OCI-LY7 (cell line): ENCODE data around the gene CIC. TPM values are rescaled to one million over a fixed set of nuclear protein-coding genes. Genes with fewer than 3 reads are reported as not detected.
"Not testable (repeated sequence)": the region's sequence is repeated elsewhere in the genome, so short reads cannot be mapped to it uniquely, and the experiment has no call there.

Experiments used
- BruUV-seq: library from RNA; stranded (reverse); fragments of 400-500 nt; replicated peaks from 2 replicates; lab custom pipeline; 2021; lab: Mats Ljungman, UMichigan
- CTCF ChIA-PET: fragments of 300-600 bp; sonication (Branson Sonifier 250); formaldehyde crosslinking; loops from one replicate; lab custom pipeline; 2022; ENCODE audit warnings: antibody characterized with exemption; ENCODE audit not compliant: unreplicated experiment; lab: Charles Lee
- POLR2A ChIA-PET: fragments of 300-600 bp; sonication (Branson Sonifier 250); formaldehyde crosslinking; loops from one replicate; lab custom pipeline; 2022; ENCODE audit warnings: antibody characterized with exemption; lab: Charles Lee
- DNase-seq: peaks from one replicate; pipeline ENCODE4 v3.0.0-alpha.2; 2015; ENCODE audit warnings: low spot score
- H2AFZ ChIP-seq: fragments of 200-600 bp; sonication (generic), shearing (Covaris generic); 2 replicates; pipeline ENCODE4 v1.6.1; 2014; ENCODE audit warnings: mild to moderate bottlenecking, antibody characterized with exemption, low read length, moderate library complexity
- H3K27ac ChIP-seq: fragments of 200-600 bp; sonication (generic); 2 replicates; pipeline ENCODE4 v1.5.1; 2014; ENCODE audit warnings: mixed run types, low read depth, mild to moderate bottlenecking, moderate library complexity, low read length, inconsistent platforms; ENCODE audit not compliant: poor library complexity, severe bottlenecking
- H3K36me3 ChIP-seq: fragments of 200-600 bp; sonication (generic); 2 replicates; pipeline ENCODE4 v1.6.1; 2014; ENCODE audit warnings: mild to moderate bottlenecking, antibody characterized with exemption, low read length, moderate library complexity, mixed read lengths; ENCODE audit not compliant: insufficient read depth
- H3K4me1 ChIP-seq: fragments of 200-600 bp; sonication (generic); 2 replicates; pipeline ENCODE4 v1.5.1; 2014; ENCODE audit warnings: mild to moderate bottlenecking, low read length; ENCODE audit not compliant: insufficient read depth, poor library complexity, severe bottlenecking
- H3K4me2 ChIP-seq: fragments of 200-600 bp; sonication (generic); 2 replicates; pipeline ENCODE4 v1.6.1; 2014; ENCODE audit warnings: mild to moderate bottlenecking, low read length
- H3K4me3 ChIP-seq: fragments of 200-600 bp; sonication (generic); 2 replicates; pipeline ENCODE4 v1.5.1; 2014; ENCODE audit warnings: mild to moderate bottlenecking, low read depth, low read length; ENCODE audit not compliant: poor library complexity, severe bottlenecking
- H3K79me2 ChIP-seq: fragments of 200-600 bp; sonication (generic); 2 replicates; pipeline ENCODE4 v1.6.1; 2016; ENCODE audit warnings: low read depth, mild to moderate bottlenecking, low read length, moderate library complexity, mixed read lengths; ENCODE audit not compliant: insufficient read depth
- H3K9me2 ChIP-seq: fragments of 200-600 bp; sonication (generic); 2 replicates; pipeline ENCODE4 v1.6.1; 2016; ENCODE audit warnings: mild to moderate bottlenecking, low read length, mixed read lengths; ENCODE audit not compliant: insufficient read depth
- H3K9me3 ChIP-seq: fragments of 200-600 bp; sonication (generic); 2 replicates; pipeline ENCODE4 v1.6.1; 2014; ENCODE audit warnings: mild to moderate bottlenecking, mixed run types, low read length, mixed read lengths
- H4K20me1 ChIP-seq: fragments of 200-600 bp; sonication (generic); 2 replicates; pipeline ENCODE4 v1.6.1; 2014; ENCODE audit warnings: mild to moderate bottlenecking, antibody characterized with exemption, low read length, moderate library complexity, mixed read lengths; ENCODE audit not compliant: insufficient read depth
- EZH2phosphoT487 ChIP-seq: fragments of 200-600 bp; sonication (generic); IDR thresholded peaks from 2 replicates; pipeline ENCODE4 v1.6.1; 2018; ENCODE audit warnings: low read depth, borderline replicate concordance, mild to moderate bottlenecking, mixed run types, antibody characterized with exemption, low read length, moderate library complexity, mixed read lengths
- intact Hi-C: fragments of 100-400 bp; cut with micrococcal nuclease; formaldehyde crosslinking; loops from one replicate; pipeline ENCODE4 v1.10.0; 2022; ENCODE audit not compliant: unreplicated experiment
- total RNA-seq, 2 experiments: library from RNA; depleted of rRNA in 1 of 2; stranded (reverse); fragments of >200 nt in 1 of 2; shearing (Covaris generic) in 1 of 2; gene quantifications; 2 replicates each; pipeline ENCODE4 v1.2.3, GENCODE V29; 2014 to 2022
- TF ChIP-seq, protein P1 (sequence below): fragments of 200-600 bp; sonication (generic); conservative IDR thresholded peaks from 2 replicates; pipeline ENCODE4 v1.5.1; 2014; ENCODE audit warnings: mild to moderate bottlenecking, antibody characterized with exemption, low read length, moderate library complexity, mixed read lengths

The CIC gene
- total RNA-seq, 2 experiments from 2014 or later: 26.8 to 48.2 TPM

DNA sequence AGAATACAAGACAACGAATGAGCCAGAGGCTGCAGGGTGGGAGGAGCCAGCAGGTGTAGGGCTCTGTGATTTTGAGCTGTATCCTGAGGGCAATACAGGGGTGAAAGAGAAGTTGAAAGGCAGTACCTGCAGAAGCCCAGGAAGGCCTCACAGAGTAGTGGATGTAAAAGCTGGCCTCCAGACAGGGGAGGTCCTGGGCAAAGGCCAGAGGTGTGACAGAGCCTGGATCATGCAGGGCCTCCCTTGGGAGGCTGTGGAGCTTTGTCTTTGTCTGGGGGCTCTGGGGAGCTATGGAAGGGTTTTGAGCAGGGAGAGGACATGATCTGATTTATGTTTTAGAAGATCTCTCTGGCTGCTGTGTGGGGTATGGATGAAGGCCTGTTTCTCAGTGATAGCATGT is 59.1 kb downstream of the CIC start:
- Histone ChIP-seq H3K36me3 (no peaks in the 10 kb centered on the region), H4K20me1 (no peaks in the 10 kb centered on the region), H3K27ac (no peak overlapping the region), H3K9me2 (no peaks in the 10 kb centered on the region), H3K4me3 (no peak overlapping the region), H3K4me1 (peaks cover 25% of the 10 kb centered on the region), H3K4me2 (peak overlapping the region; percentile 15; the same call in 1 of the 2 replicates), H3K79me2 (peaks cover 20% of the 10 kb centered on the region; the same call in 1 of the 2 replicates), H2AFZ (no peak overlapping the region), H3K9me3 (no peaks in the 10 kb centered on the region)
- ChIA-PET POLR2A (no interaction called here), CTCF (no interaction called here)
- intact Hi-C loops: no loop called here
- BruUV-seq: no TSS peak
- no peak for DNase-seq
- no peak for TF ChIP-seq EZH2phosphoT487
- TF ChIP-seq, protein P1, sequence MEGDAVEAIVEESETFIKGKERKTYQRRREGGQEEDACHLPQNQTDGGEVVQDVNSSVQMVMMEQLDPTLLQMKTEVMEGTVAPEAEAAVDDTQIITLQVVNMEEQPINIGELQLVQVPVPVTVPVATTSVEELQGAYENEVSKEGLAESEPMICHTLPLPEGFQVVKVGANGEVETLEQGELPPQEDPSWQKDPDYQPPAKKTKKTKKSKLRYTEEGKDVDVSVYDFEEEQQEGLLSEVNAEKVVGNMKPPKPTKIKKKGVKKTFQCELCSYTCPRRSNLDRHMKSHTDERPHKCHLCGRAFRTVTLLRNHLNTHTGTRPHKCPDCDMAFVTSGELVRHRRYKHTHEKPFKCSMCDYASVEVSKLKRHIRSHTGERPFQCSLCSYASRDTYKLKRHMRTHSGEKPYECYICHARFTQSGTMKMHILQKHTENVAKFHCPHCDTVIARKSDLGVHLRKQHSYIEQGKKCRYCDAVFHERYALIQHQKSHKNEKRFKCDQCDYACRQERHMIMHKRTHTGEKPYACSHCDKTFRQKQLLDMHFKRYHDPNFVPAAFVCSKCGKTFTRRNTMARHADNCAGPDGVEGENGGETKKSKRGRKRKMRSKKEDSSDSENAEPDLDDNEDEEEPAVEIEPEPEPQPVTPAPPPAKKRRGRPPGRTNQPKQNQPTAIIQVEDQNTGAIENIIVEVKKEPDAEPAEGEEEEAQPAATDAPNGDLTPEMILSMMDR: no peak

DNA sequence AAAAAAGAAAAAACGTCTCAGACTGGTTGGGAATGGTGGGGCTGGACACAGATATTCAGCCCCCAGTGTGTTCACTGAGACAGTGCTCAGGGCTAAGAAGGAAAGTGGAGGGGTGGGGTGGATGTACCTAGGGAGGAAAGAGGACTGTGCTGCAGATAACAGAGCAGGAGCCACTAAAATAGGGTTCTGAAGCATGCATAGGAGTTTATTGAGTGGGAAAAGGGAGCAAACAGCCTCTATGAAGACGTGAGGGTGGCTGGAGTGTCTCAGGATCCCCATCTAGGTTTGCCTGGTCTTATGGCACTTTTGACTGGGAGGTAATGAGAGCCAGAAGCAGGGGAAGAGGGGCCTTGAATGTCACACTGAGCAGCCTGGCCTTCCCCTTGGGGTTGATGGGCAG is 59.8 kb downstream of the CIC start:
- H3K27ac ChIP-seq: no peak overlapping the region
- H3K9me3 ChIP-seq: no peaks in the 10 kb centered on the region
- H3K4me2 ChIP-seq: no peak overlapping the region
- CTCF ChIA-PET: no interaction called here
- peaks cover 25% of the 10 kb centered on the region for H3K4me1 ChIP-seq
- no TSS peak for BruUV-seq
- no peak for TF ChIP-seq EZH2phosphoT487
- TF ChIP-seq, protein P1: no peak
- H3K4me3 ChIP-seq: no peak overlapping the region
- peaks cover 20% of the 10 kb centered on the region; the same call in 1 of the 2 replicates for H3K79me2 ChIP-seq
- intact Hi-C loops: no loop called here
- no peak overlapping the region for H2AFZ ChIP-seq
- DNase-seq: no peak
- no peaks in the 10 kb centered on the region for H3K9me2 ChIP-seq
- POLR2A ChIA-PET: no interaction called here
- H3K36me3 ChIP-seq: no peaks in the 10 kb centered on the region
- H4K20me1 ChIP-seq: no peaks in the 10 kb centered on the region

DNA sequence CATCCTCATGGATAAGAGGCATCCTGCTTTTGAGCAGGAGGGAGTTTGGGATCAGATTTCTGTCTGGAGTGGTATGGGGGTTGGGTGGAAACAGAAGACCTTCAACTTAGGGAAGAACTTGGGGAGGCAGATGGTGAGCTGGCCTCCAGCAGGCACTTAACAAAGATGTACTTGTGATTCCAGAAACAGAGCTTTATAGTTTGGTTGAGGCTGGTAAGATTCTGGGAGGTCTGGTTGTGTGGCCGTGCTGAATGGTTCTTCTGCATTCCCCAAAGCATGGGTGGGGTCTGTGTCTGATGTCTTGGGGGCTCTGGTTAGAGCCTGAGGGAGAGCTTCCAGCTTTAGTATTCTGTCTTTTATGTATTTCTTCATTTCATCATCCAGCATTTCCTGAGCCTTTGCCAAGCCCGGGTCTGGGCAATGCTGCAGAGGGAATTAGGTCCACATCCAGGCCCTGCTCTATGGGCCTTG is 61.2 kb downstream of the CIC start:
- TF ChIP-seq, protein P1: no peak
- no peak for TF ChIP-seq EZH2phosphoT487
- peaks cover 20% of the 10 kb centered on the region; the same call in 1 of the 2 replicates for H3K79me2 ChIP-seq
- no peaks in the 10 kb centered on the region for H4K20me1 ChIP-seq
- H3K9me3 ChIP-seq: no peaks in the 10 kb centered on the region
- ChIA-PET CTCF (no interaction called here), POLR2A (no interaction called here)
- H3K4me3 ChIP-seq: no peak overlapping the region
- H3K4me2 ChIP-seq: no peak overlapping the region
- intact Hi-C loops: no loop called here
- no peaks in the 10 kb centered on the region for H3K9me2 ChIP-seq
- no peak overlapping the region for H3K27ac ChIP-seq
- DNase-seq: no peak
- H3K4me1 ChIP-seq: peaks cover 16% of the 10 kb centered on the region
- no TSS peak for BruUV-seq
- H2AFZ ChIP-seq: no peak overlapping the region
- H3K36me3 ChIP-seq: no peaks in the 10 kb centered on the region

DNA sequence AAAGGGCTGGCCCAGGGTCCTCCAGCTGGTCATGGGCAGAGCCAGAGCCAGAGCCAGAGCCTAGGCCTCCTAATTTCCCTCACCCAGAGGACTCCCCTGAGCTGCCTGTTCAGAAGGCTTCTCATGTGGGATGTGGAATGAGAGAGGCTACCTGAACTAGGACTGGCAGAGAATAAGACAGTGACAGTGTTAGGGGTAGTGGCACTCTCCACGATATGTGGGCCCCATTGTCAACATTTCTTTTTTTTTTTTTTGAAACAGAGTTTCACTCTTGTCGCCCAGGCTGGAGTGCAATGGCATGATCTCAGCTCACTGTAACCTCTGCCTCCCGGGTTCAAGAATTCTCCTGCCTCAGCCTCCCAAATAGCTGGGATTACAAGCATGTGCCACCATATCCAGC is 62.3 kb downstream of the CIC start:
- H3K9me2 ChIP-seq, H3K4me2 ChIP-seq, BruUV-seq, intact Hi-C loops, POLR2A ChIA-PET, H3K27ac ChIP-seq, CTCF ChIA-PET, H3K4me3 ChIP-seq, H3K9me3 ChIP-seq, H4K20me1 ChIP-seq, H3K36me3 ChIP-seq, DNase-seq, H2AFZ ChIP-seq: not testable (repeated sequence)
- Histone ChIP-seq H3K4me1 (peaks cover 13% of the 10 kb centered on the region), H3K79me2 (peaks cover 12% of the 10 kb centered on the region; the same call in 1 of the 2 replicates)
